AG09319 (cell line): ENCODE measurements around the gene PLEKHA3.
"Not testable (repeated sequence)": the region's sequence is repeated elsewhere in the genome, so short reads cannot be mapped to it uniquely, and the experiment has no call there.

Experiments
- DNase-seq: peaks from one replicate; pipeline ENCODE4 v3.0.0-alpha.2; 2010; ENCODE audit warnings: low read depth; ENCODE audit errors: extremely low read depth
- TF ChIP-seq, protein P1 (sequence below): IDR thresholded peaks from 2 replicates; pipeline ENCODE4 v1.5.1; 2011; ENCODE audit warnings: low read depth, mild to moderate bottlenecking, inconsistent platforms, low read length, moderate library complexity

The PLEKHA3 gene

DNA sequence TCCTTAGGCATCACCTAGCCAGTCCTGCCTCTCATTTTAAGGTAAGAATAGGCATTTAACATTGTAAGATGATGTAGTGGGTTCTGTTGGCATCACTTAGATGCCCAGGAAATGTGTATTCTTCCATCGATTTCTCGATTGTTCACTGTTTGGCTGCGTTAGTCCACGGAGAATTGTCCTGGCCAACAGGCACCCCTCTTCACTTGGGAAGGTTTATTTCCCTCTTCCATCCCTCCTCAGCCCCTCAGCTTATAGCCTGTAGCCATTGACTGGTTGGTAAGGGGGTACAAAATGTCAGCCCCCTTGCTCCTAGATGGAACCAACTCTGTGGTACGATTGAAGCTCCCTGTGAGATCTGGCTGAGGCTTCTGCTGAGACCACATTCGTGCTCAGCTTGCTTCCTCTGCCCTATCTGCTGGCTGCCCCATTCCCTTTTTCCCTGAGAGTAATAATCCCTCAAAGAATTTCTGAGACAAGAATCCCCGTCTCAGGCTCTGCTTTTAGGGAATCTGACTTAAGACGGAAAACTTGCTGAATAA lies 43.4 kb downstream of the PLEKHA3 start:
- TF ChIP-seq, protein P1, sequence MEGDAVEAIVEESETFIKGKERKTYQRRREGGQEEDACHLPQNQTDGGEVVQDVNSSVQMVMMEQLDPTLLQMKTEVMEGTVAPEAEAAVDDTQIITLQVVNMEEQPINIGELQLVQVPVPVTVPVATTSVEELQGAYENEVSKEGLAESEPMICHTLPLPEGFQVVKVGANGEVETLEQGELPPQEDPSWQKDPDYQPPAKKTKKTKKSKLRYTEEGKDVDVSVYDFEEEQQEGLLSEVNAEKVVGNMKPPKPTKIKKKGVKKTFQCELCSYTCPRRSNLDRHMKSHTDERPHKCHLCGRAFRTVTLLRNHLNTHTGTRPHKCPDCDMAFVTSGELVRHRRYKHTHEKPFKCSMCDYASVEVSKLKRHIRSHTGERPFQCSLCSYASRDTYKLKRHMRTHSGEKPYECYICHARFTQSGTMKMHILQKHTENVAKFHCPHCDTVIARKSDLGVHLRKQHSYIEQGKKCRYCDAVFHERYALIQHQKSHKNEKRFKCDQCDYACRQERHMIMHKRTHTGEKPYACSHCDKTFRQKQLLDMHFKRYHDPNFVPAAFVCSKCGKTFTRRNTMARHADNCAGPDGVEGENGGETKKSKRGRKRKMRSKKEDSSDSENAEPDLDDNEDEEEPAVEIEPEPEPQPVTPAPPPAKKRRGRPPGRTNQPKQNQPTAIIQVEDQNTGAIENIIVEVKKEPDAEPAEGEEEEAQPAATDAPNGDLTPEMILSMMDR, result no peak
- no peak for DNase-seq

DNA sequence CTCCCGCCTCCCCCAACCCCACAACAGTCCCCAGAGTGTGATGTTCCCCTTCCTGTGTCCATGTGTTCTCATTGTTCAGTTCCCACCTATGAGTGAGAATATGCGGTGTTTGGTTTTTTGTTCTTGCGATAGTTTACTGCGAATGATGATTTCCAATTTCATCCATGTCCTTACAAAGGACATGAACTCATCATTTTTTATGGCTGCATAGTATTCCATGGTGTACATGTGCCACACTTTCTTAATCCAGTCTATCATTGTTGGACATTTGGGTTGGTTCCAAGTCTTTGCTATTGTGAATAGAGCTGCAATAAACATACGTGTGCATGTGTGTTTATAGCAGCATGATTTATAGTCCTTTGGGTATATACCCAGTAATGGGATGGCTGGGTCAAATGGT lies 44.8 kb downstream of the PLEKHA3 start:
- not testable (repeated sequence) for DNase-seq

DNA sequence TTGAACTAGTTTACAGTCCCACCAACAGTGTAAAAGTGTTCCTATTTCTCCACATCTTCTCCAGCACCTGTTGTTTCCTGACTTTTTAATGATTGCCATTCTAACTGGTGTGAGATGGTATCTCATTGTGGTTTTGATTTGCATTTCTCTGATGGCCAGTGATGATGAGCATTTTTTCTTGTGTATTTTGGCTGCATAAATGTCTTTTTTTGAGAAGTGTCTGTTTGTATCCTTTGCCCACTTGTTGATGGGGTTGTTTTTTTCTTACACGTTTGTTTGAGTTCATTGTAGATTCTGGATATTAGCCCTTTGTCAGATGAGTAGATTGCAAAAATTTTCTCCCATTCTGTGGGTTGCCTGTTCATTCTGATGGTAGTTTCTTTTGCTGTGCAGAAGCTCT lies 45.2 kb downstream of the PLEKHA3 start:
- DNase-seq, result not testable (repeated sequence)

DNA sequence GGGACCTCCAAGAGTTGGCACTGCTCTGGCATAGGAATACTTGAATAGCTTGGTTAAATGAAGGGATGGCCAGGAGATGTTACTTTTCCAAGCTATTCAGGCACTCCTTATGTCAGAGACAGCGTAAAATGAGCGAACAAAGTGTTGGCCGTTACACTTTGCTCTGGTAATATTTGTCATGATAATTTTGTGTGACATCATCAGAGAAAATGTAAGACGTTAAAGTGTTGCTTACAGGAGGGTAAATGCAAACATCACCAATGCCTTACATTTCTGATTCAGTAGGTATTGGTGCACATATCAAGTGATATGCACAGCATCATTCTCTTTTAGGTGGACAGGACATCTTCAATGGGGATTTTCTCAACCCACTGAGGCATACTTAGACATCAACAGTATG lies 46.0 kb downstream of the PLEKHA3 start:
- TF ChIP-seq, protein P1, result no peak
- no peak for DNase-seq

DNA sequence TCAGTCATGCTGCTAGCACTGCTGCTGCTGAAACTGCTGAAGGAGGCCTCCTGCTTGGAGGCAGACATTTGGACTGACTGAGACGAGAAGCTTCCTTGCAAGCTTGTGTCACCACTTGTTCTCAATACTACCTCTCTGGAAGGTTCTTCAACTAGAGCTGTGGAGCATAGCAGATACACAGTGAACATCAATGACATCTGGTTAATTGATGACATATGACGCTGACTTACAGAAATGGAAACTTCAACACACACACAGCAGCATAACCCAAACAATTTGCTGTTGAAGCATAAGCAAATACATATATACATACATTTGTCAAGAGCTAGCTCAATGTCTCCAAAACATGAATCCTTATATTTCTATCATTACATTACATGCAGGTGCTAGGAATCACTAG lies 47.3 kb downstream of the PLEKHA3 start:
- TF ChIP-seq, protein P1, result no peak
- no peak for DNase-seq

DNA sequence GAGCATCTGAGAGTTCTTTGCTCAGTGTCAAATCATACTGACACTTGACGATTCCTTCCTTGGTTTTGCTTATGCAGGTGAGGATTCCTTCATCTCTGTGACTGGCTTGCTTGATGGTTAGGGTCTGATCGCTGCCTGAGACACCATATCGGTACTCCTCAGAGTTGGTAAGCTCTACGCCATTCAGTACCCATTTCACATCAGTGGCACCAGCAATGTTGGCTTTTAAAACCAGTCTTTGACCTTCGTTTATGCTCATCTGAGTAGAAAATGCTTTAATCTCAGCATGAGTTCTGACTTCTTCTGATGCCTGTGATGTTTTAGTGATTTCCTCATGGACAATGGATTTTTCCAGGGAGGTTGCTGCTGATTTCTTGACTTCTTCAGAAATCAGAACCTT lies 48.4 kb downstream of the PLEKHA3 start:
- TF ChIP-seq, protein P1, result no peak

DNA sequence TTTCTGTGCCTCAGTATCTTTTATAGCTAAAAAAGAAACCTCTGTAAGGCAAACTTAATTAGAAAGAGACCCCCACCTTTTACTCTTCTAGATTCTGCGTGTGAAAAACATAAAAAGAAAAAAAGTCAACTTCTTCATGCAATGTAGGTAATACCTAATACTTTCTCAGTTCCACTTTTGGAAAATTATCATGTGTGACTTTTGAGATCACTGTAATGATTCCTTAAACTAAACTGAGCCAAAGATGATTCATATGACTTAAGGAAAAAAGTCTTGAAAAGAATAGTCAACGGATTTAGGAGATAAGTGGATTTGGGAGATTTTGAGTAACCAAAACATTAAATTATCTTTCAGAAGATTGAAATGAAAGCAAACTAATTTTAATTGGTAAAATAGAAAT lies 48.9 kb downstream of the PLEKHA3 start:
- TF ChIP-seq, protein P1, result no peak
- DNase-seq, result no peak

More for the DNA sequence above, 48.4 kb downstream of the PLEKHA3 start:
- DNase-seq, result no peak

DNA sequence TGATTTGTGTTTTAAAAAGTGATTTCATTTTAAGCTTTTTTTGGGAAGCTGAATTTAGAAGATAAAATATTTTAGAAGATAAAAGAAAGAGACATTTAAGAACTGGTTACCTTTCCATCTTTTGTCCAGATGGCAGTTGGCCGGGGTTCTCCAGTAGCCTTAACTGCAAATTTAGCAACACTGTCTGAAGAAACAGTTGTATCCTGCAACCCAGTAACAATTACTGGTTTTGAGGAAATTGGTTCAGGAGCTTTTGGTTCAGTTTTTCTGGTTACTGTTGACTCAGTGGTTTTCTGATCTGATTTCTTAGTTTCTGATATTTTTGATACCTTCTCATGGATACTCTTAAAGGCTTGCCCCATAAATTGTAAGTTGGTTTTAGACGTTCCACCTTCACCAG lies 49.9 kb downstream of the PLEKHA3 start:
- no peak for DNase-seq
- TF ChIP-seq, protein P1, result no peak

DNA sequence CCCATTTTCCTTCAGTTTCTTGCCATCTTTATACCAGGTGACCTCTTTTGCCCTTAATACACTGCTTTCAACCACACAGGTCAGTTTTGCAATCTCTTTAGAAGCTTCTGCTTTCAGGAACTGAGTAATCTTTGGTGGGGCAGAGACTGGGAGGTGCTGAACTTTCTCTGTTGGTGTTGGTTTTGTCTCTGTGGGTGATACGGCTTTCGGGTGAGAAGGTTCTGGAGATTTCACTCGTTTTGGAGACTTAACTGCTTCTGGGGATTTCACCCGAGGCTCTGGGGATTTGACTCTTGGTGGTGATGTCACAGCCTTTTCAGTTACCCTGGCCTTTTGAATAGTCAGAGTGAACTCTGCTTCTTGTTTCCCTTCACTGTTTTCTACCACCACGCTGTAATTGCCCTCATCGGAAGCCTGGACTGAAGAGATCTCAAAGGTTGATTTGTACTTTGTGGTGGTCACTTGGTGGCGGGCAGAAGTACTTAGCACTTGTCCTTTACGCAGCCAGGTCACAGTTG lies 50.4 kb downstream of the PLEKHA3 start:
- DNase-seq, result no peak
- TF ChIP-seq, protein P1, result no peak
